ENCODE data around the gene CSF1R. TPM values are rescaled to one million over a fixed set of nuclear protein-coding genes. Genes with fewer than 3 reads are reported as not detected.

CSF1R gene
- polyA plus RNA-seq, 1 of the 3 experiments (the other 2 are of a cell fraction): 0.25 TPM

GRCh38 chr5:150082374-150082773 lies 4.0 kb downstream of the CSF1R start:
- Histone ChIP-seq H3K79me2 (ENCODE audit: insufficient read depth) (no peaks in the 10 kb centered on the region), H2AFZ (ENCODE audit: low read depth) (no peak overlapping the region), H3K4me1 (ENCODE audit: control insufficient read depth in 1 of 2, insufficient read depth in 2 of 2, low read depth in 1 of 2, low read length in 1 of 2) (no peaks in the 10 kb centered on the region; a peak in 1 of 4 replicates), H3F3A (replicated peaks; ENCODE audit: insufficient read depth) (no peaks in the 10 kb centered on the region), H3K27ac (ENCODE audit: low read depth in 2 of 2, low read length in 1 of 2) (no peak overlapping the region), H3K4me2 (no peak overlapping the region), H3K9me3 (no peaks in the 10 kb centered on the region), H3K9me2 (no peaks in the 10 kb centered on the region), H3K27me3 (ENCODE audit: insufficient read depth) (no peaks in the 10 kb centered on the region; the same call in 1 of the 2 replicates), H4K20me1 (ENCODE audit: insufficient read depth) (no peaks in the 10 kb centered on the region), H3K4me3 (ENCODE audit: low read depth in 2 of 2, low read length in 1 of 2) (no peak overlapping the region), H3K9ac (no peak overlapping the region), H3K36me3 (replicated peaks in 1 of 2; ENCODE audit: control insufficient read depth in 1 of 2, insufficient read depth in 2 of 2, low read length in 1 of 2) (no peaks in the 10 kb centered on the region)
- no peak for TF ChIP-seq SIN3A (IDR thresholded peaks at IDR 0.05; ENCODE audit: borderline replicate concordance, low read depth, low read length)
- TF ChIP-seq TAF1 (IDR thresholded peaks at IDR 0.05; ENCODE audit: borderline replicate concordance, low read depth, low read length): no peak
- TF ChIP-seq RCOR1 (IDR thresholded peaks at IDR 0.05; ENCODE audit: low read length): no peak
- TF ChIP-seq YY1 (IDR thresholded peaks at IDR 0.05; ENCODE audit: low read depth): no peak
- no peak for TF ChIP-seq PBX3 (IDR thresholded peaks at IDR 0.05)
- TF ChIP-seq FOXM1 (IDR thresholded peaks at IDR 0.05; ENCODE audit: low read depth): no peak
- WGBS (ENCODE audit: low lambda C conversion rate): 56% methylated on average over 3 of the region's 3 CpGs
- CTCF ChIA-PET: interaction anchor here (0.9 to 2.1 kb wide), 2 partner anchors 8 to 48 kb away, joined by 3 to 8 read pairs; no protein-coding TSS in a partner anchor
- no peak for DNase-seq
- POLR2A ChIA-PET: no interaction called here

GRCh38 chr5:150081541-150082283 lies 4.6 kb downstream of the CSF1R start:
- DNase-seq: no peak
- H3K9me3 ChIP-seq: no peaks in the 10 kb centered on the region
- no peaks in the 10 kb centered on the region; a peak in 1 of 4 replicates for H3K4me1 ChIP-seq (ENCODE audit: control insufficient read depth in 1 of 2, insufficient read depth in 2 of 2, low read depth in 1 of 2, low read length in 1 of 2)
- H3K79me2 ChIP-seq (ENCODE audit: insufficient read depth): no peaks in the 10 kb centered on the region
- no peak for TF ChIP-seq PBX3 (IDR thresholded peaks at IDR 0.05)
- TF ChIP-seq RAD21 (IDR thresholded peaks at IDR 0.05; ENCODE audit: low read length): no peak
- no peak for TF ChIP-seq TEAD4 (IDR thresholded peaks at IDR 0.05; ENCODE audit: borderline replicate concordance, insufficient read depth)
- TF ChIP-seq SIN3A (IDR thresholded peaks at IDR 0.05; ENCODE audit: borderline replicate concordance, low read depth, low read length): no peak
- no peak for TF ChIP-seq NFIC (IDR thresholded peaks at IDR 0.05; ENCODE audit: borderline replicate concordance)
- no peak for TF ChIP-seq TCF12 (IDR thresholded peaks at IDR 0.05)
- H3K9me2 ChIP-seq: no peaks in the 10 kb centered on the region
- no peak overlapping the region for H2AFZ ChIP-seq (ENCODE audit: low read depth)
- no peaks in the 10 kb centered on the region for H3F3A ChIP-seq (replicated peaks; ENCODE audit: insufficient read depth)
- H3K4me3 ChIP-seq (ENCODE audit: low read depth in 2 of 2, low read length in 1 of 2): no peak overlapping the region
- H3K27ac ChIP-seq (ENCODE audit: low read depth in 2 of 2, low read length in 1 of 2): no peak overlapping the region
- no peaks in the 10 kb centered on the region for H4K20me1 ChIP-seq (ENCODE audit: insufficient read depth)
- POLR2A ChIA-PET: no interaction called here
- CTCF ChIA-PET: interaction anchor here (0.9 kb wide), 1 partner anchor 49 kb away, joined by 3 read pairs; no protein-coding TSS in a partner anchor
- H3K36me3 ChIP-seq (replicated peaks in 1 of 2; ENCODE audit: control insufficient read depth in 1 of 2, insufficient read depth in 2 of 2, low read length in 1 of 2): no peaks in the 10 kb centered on the region
- no peak overlapping the region for H3K4me2 ChIP-seq
- no peak overlapping the region for H3K9ac ChIP-seq
- 81% methylated on average over 10 of the region's 15 CpGs for whole genome bisulfite sequencing (ENCODE audit: low lambda C conversion rate)
- no peaks in the 10 kb centered on the region; the same call in 1 of the 2 replicates for H3K27me3 ChIP-seq (ENCODE audit: insufficient read depth)
